ENCODE data around the gene TMA7. TPM values are rescaled to one million over a fixed set of nuclear protein-coding genes. Genes with fewer than 3 reads are reported as not detected.
"Not testable (repeated sequence)": the region's sequence is repeated elsewhere in the genome, so short reads cannot be mapped to it uniquely, and the experiment has no call there.

The TMA7 gene
- total RNA-seq, 3 donors from 2014 or later, result 130 to 193 (median 153) TPM

GRCh38 chr3:48456456-48456855 lies 16.4 kb downstream of the TMA7 start:
- Histone ChIP-seq H3K9me3 (no peaks in the 10 kb centered on the region), H3K36me3 (ENCODE audit: low read depth) (peaks cover 5% of the 10 kb centered on the region), H3K4me1 (ENCODE audit: low read depth) (no peaks in the 10 kb centered on the region), H3K4me3 (no peak overlapping the region)
- intact Hi-C loops (cut with DNase I, micrococcal nuclease), result no loop called here
- ATAC-seq (no peak), DNase-seq (no peak)
- no peak for TF ChIP-seq CTCF (IDR thresholded peaks at IDR 0.05)

GRCh38 chr3:48459331-48459730 lies 19.3 kb downstream of the TMA7 start:
- ATAC-seq, result no peak

GRCh38 chr3:48459773-48460516 lies 19.9 kb downstream of the TMA7 start:
- intact Hi-C loops (cut with DNase I, micrococcal nuclease), result loop anchor here in 1 of 2 donors (5.0 kb wide), 1 partner anchor 87 kb away; no protein-coding TSS in a partner anchor
- no peak overlapping the region for H3K4me3 ChIP-seq
- no peak for DNase-seq
- TF ChIP-seq CTCF (IDR thresholded peaks at IDR 0.05), result no peak
- H3K36me3 ChIP-seq (ENCODE audit: low read depth), result peaks cover 5% of the 10 kb centered on the region
- peaks cover 2% of the 10 kb centered on the region for H3K4me1 ChIP-seq (ENCODE audit: low read depth)
- ATAC-seq, result no peak
- H3K9me3 ChIP-seq, result no peaks in the 10 kb centered on the region

More at GRCh38 chr3:48459331-48459730, 19.3 kb downstream of the TMA7 start:
- H3K36me3 ChIP-seq (ENCODE audit: low read depth), result peaks cover 5% of the 10 kb centered on the region
- H3K4me3 ChIP-seq, result no peak overlapping the region
- no peaks in the 10 kb centered on the region for H3K4me1 ChIP-seq (ENCODE audit: low read depth)
- TF ChIP-seq CTCF (IDR thresholded peaks at IDR 0.05), result no peak
- intact Hi-C loops (cut with DNase I, micrococcal nuclease), result no loop called here
- no peaks in the 10 kb centered on the region for H3K9me3 ChIP-seq
- no peak for DNase-seq

GRCh38 chr3:48460517-48460902 lies 20.5 kb downstream of the TMA7 start:
- intact Hi-C loops (cut with DNase I, micrococcal nuclease), result loop anchor here in 1 of 2 donors (5.0 kb wide), 1 partner anchor 87 kb away; no protein-coding TSS in a partner anchor
- no peak overlapping the region for H3K4me3 ChIP-seq
- ATAC-seq (no peak), DNase-seq (no peak)
- no peaks in the 10 kb centered on the region for H3K9me3 ChIP-seq
- peaks cover 8% of the 10 kb centered on the region for H3K4me1 ChIP-seq (ENCODE audit: low read depth)
- H3K36me3 ChIP-seq (ENCODE audit: low read depth), result peaks cover 5% of the 10 kb centered on the region
- TF ChIP-seq CTCF (IDR thresholded peaks at IDR 0.05), result no peak

- not testable (repeated sequence) for DNase-seq; ATAC-seq; H3K9me3 ChIP-seq; H3K36me3 ChIP-seq (ENCODE audit: low read depth); H3K4me3 ChIP-seq
- H3K4me1 ChIP-seq (ENCODE audit: low read depth), result peaks cover 14% of the 10 kb centered on the region
- intact Hi-C loops (cut with DNase I, micrococcal nuclease), result loop anchor here in 1 of 2 donors (5.0 kb wide), 1 partner anchor 86 kb away; no protein-coding TSS in a partner anchor
These were observed 21.7 kb downstream of the TMA7 start for GRCh38 chr3:48461767-48462166.

DNA sequence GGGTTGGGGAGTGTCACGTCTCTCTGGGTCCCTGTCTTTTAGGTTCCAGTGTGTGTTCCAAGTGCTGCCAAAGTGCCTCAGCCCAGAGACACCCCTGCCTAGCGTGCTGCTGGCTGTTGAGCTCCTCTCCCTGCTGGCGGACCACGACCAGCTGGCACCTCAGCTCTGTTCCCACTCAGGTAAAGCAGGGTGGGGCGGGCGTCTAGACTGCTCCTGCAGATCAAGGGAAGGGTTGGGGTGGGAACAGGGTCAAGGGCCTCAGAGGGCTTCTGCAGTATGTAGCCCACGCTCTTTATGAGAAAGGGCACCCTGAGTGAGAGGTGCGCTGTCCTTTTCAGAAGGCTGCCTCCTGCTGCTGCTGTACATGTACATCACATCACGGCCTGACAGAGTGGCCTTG lies 23.6 kb downstream of the TMA7 start:
- H3K36me3 ChIP-seq (ENCODE audit: low read depth), result peaks cover 4% of the 10 kb centered on the region
- intact Hi-C loops (cut with DNase I, micrococcal nuclease), result loop anchor here in 1 of 2 donors (5.0 kb wide), 1 partner anchor 84 kb away; no protein-coding TSS in a partner anchor
- TF ChIP-seq CTCF (IDR thresholded peaks at IDR 0.05), result no peak
- ATAC-seq (no peak), DNase-seq (no peak)
- H3K9me3 ChIP-seq, result no peaks in the 10 kb centered on the region
- no peak overlapping the region for H3K4me3 ChIP-seq
- peaks cover 33% of the 10 kb centered on the region for H3K4me1 ChIP-seq (ENCODE audit: low read depth)
